Liver (tissue), 9 donors: ENCODE results near the gene HCFC1R1. TPM values are rescaled to one million over a fixed set of nuclear protein-coding genes. Genes with fewer than 3 reads are reported as not detected.
A peak's percentile ranks its signal among the peaks of the same experiment; 100 is the strongest.

Experiments
- DNase-seq: peaks from one replicate; pipeline ENCODE4 v3.0.0-alpha.2; 2017; ENCODE audit warnings: low spot score
- H3K27ac ChIP-seq, 2 donors: one replicate each; pipeline ENCODE4 v1.7.0; 2013; ENCODE audit warnings: inconsistent platforms in 2 of 2, low read length in 2 of 2, control low read depth in 1 of 2, low read depth in 1 of 2, mild to moderate bottlenecking in 1 of 2
- H3K27me3 ChIP-seq, 4 donors: one replicate each; pipeline versions ENCODE4 v1.6.1 to v1.7.0; 2013; ENCODE audit warnings: low read length in 3 of 4, inconsistent platforms in 1 of 4, mild to moderate bottlenecking in 1 of 4, moderate library complexity in 1 of 4; ENCODE audit not compliant: control insufficient read depth in 4 of 4, insufficient read depth in 4 of 4
- H3K36me3 ChIP-seq, 4 donors: one replicate each; pipeline versions ENCODE4 v1.6.1 to v1.7.0; 2013; ENCODE audit warnings: low read length in 3 of 4, mild to moderate bottlenecking in 3 of 4, low read depth in 1 of 4, moderate library complexity in 1 of 4; ENCODE audit not compliant: control insufficient read depth in 4 of 4, insufficient read depth in 3 of 4
- H3K4me1 ChIP-seq, 4 donors: one replicate each; pipeline versions ENCODE4 v1.6.1 to v1.7.0; 2013; ENCODE audit warnings: low read length in 3 of 4, mild to moderate bottlenecking in 3 of 4, moderate library complexity in 1 of 4; ENCODE audit not compliant: control insufficient read depth in 4 of 4, insufficient read depth in 4 of 4
- H3K4me3 ChIP-seq, 3 donors: one replicate each; pipeline versions ENCODE4 v1.6.1 to v1.7.0; 2013; ENCODE audit warnings: low read length in 3 of 3, control low read depth in 1 of 3, low read depth in 1 of 3, mild to moderate bottlenecking in 1 of 3
- H3K9ac ChIP-seq, 2 donors: one replicate each; pipeline ENCODE4 v1.7.0; 2013; ENCODE audit warnings: low read length in 2 of 2, mild to moderate bottlenecking in 2 of 2, moderate library complexity in 2 of 2, control low read depth in 1 of 2, low read depth in 1 of 2
- H3K9me3 ChIP-seq, 4 donors: one replicate each; pipeline versions ENCODE4 v1.6.1 to v1.7.0; 2013; ENCODE audit warnings: low read length in 3 of 4; ENCODE audit not compliant: control insufficient read depth in 4 of 4
- EGR1 ChIP-seq, 2 donors: IDR thresholded peaks; 2 replicates each; pipeline ENCODE4 v1.6.1; 2016 to 2018; ENCODE audit warnings: antibody characterized with exemption in 2 of 2, low read depth in 2 of 2
- FOXA2 ChIP-seq: IDR thresholded peaks from 2 replicates; pipeline ENCODE4 v1.6.1; 2016; ENCODE audit warnings: antibody characterized with exemption
- GABPA ChIP-seq, 2 donors: IDR thresholded peaks in 1 of 2; conservative IDR thresholded peaks in 1 of 2; 2 replicates each; pipeline ENCODE4 v1.6.1; 2016; ENCODE audit warnings: antibody characterized with exemption in 2 of 2, mild to moderate bottlenecking in 1 of 2, moderate library complexity in 1 of 2
- HNF4A ChIP-seq, 2 donors: conservative IDR thresholded peaks; 2 replicates each; pipeline ENCODE4 v1.6.1; 2016; ENCODE audit warnings: antibody characterized with exemption in 2 of 2, mild to moderate bottlenecking in 2 of 2
- HNF4G ChIP-seq: IDR thresholded peaks from 2 replicates; pipeline ENCODE4 v1.6.1; 2016; ENCODE audit warnings: antibody characterized with exemption
- JUND ChIP-seq, 2 donors: IDR thresholded peaks; 2 replicates each; pipeline ENCODE4 v1.6.1; 2016; ENCODE audit warnings: antibody characterized with exemption in 2 of 2
- NR2F2 ChIP-seq: IDR thresholded peaks from 2 replicates; pipeline ENCODE4 v1.6.1; 2016; ENCODE audit warnings: antibody characterized with exemption
- RAD21 ChIP-seq, 2 donors: IDR thresholded peaks; 2 replicates each; pipeline ENCODE4 v1.6.1; 2016; ENCODE audit warnings: antibody characterized with exemption in 2 of 2, mild to moderate bottlenecking in 2 of 2
- RXRA ChIP-seq, 2 donors: IDR thresholded peaks; 2 replicates each; pipeline ENCODE4 v1.6.1; 2017 to 2018; ENCODE audit warnings: antibody characterized with exemption in 2 of 2, mild to moderate bottlenecking in 1 of 2
- SP1 ChIP-seq: IDR thresholded peaks from 2 replicates; pipeline ENCODE4 v1.6.1; 2018; ENCODE audit warnings: antibody characterized with exemption, mild to moderate bottlenecking
- TAF1 ChIP-seq: conservative IDR thresholded peaks from 2 replicates; pipeline ENCODE4 v1.6.1; 2016; ENCODE audit warnings: antibody characterized with exemption, mild to moderate bottlenecking
- YY1 ChIP-seq: IDR thresholded peaks from 2 replicates; pipeline ENCODE4 v1.6.1; 2016; ENCODE audit warnings: antibody characterized with exemption, mild to moderate bottlenecking
- WGBS: extraction: QIAGEN DNeasy Blood & Tissue Kit; methylation state at CpG from one replicate; pipeline ENCODE4 v1.1.7; 2013; 5-methylcytosine and 5-hydroxymethylcytosine counted together
- polyA plus RNA-seq, 2 donors: library from polyadenylated mRNA; stranded (reverse) in 1 of 2; unstranded in 1 of 2; fragments of 200-250 nt in 1 of 2; fragments of >200 nt in 1 of 2; fragmentation: Nextera tagmentation in 1 of 2; extraction: Ambion mirVana in 1 of 2; gene quantifications; one replicate each; pipeline versions ENCODE4 v1.2.1 to v1.2.3, GENCODE V29; 2013 to 2015
- total RNA-seq, 2 donors: library from RNA; depleted of rRNA; stranded (reverse); fragments of >200 nt; gene quantifications; one replicate each; pipeline ENCODE4 v1.2.3, GENCODE V29; 2014
- TF ChIP-seq, protein P1 (sequence below): IDR thresholded peaks from 2 replicates; pipeline ENCODE4 v1.6.1; 2016; ENCODE audit warnings: antibody characterized with exemption
- TF ChIP-seq, protein P2 (sequence below): IDR thresholded peaks from 2 replicates; pipeline ENCODE4 v1.6.1; 2016; ENCODE audit warnings: antibody characterized with exemption, mild to moderate bottlenecking
- TF ChIP-seq, protein P3 (sequence below): IDR thresholded peaks from 2 replicates; pipeline ENCODE4 v1.6.1; 2016; ENCODE audit warnings: antibody characterized with exemption
- TF ChIP-seq, protein P4 (sequence below): IDR thresholded peaks from 2 replicates; pipeline ENCODE4 v1.6.1; 2016; ENCODE audit warnings: antibody characterized with exemption
- TF ChIP-seq, protein P5 (sequence below): fragments of 150-350 bp; IDR thresholded peaks from 2 replicates; pipeline ENCODE4 v1.5.1; 2017; ENCODE audit warnings: improper control_type of control experiment, low read depth, low read length; ENCODE audit not compliant: missing input control
- donor health status: healthy.
- donor health status: healthy.
- donor health status: healthy.
- donor health status: healthy.
- donor health status: healthy.

Gene HCFC1R1
- total and polyA plus RNA-seq, 4 donors, result 1.4 to 17.6 (median 9.2) TPM

DNA sequence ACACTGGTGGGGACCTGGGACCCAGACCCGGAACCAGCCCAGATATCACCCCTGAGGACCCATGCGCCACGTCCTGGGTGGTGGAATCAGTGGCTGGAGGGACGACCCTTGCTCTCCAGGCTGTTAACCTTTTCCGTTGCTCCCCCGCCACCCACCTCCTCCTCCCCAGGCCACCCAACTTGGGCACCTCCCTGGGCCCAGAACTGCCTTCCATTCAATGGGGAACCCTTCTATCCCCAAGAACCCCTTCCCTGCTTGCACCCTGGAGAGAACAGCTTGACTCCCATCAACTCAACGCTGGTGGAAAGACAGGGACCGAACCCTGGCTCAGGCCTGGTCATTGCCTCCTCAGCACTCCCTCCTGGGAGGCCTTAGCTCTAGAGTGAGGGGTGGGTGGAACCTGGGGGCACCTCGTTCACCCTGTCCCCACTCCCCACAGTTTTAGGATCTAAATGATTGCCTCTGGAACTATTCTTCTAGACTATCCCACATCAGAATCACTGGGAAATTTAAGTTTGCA lies 36.0 kb upstream of the HCFC1R1 start:
- DNase-seq, result no peak
- Histone ChIP-seq H3K4me1 (peaks cover 6 to 22% (median 20%) of the 10 kb centered on the region in 4 donors), H3K4me3 (peak overlapping the region; percentile 2 to 89 (median 21)), H3K27me3 (no peaks in the 10 kb centered on the region), H3K27ac (peak overlapping the region; percentile 85 to 89), H3K9ac (peak overlapping the region in 1 of 2 donors; percentile 23), H3K36me3 (no peaks in the 10 kb centered on the region), H3K9me3 (no peaks in the 10 kb centered on the region)
- WGBS, result 46% methylated on average over 9 of the region's 9 CpGs
- TF ChIP-seq FOXA2 (no peak), NR2F2 (peak; percentile 4)

DNA sequence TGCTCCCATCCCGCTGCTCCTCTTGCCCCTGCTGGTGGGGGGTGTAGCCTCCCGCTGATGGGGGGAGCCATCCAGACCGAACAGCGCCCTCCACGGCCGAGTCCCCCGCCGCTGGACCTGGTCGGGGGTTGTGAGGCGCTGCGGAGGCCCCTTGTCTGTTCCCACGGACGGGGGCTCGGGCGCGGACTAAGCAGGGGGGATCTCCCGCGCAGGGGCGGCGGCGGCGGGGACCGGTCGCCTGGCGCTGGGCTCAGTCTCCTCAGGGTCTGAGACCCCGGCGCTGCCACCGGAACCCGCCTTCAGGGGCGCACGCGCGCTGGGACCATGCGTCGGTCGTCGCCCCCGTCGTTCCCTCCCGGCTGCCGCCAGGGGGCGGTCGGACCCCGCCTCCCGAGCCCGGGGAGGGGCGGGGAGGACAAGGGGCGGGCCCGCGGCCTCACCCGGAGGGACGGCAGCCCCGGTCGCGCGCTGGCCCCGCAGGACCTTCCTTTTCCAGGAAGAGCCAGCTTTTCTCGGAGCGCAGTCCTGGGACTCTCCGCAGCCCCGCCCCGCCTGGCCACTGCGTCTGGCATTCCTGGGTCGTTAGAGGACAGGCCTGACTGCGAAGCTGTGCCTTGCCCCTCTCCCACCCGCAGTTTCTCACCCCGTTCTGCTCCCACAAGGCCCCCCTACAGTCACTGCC lies 35.4 kb upstream of the HCFC1R1 start:
- Histone ChIP-seq H3K4me3 (peak overlapping the region; percentile 21 to 89 (median 65)), H3K27ac (peak overlapping the region; percentile 86 to 89), H3K27me3 (no peaks in the 10 kb centered on the region), H3K4me1 (peaks cover 6 to 18% (median 18%) of the 10 kb centered on the region in 4 donors), H3K9me3 (no peaks in the 10 kb centered on the region), H3K9ac (peak overlapping the region; percentile 2 to 69), H3K36me3 (no peaks in the 10 kb centered on the region)
- TF ChIP-seq TAF1, result no peak
- TF ChIP-seq, protein P1, sequence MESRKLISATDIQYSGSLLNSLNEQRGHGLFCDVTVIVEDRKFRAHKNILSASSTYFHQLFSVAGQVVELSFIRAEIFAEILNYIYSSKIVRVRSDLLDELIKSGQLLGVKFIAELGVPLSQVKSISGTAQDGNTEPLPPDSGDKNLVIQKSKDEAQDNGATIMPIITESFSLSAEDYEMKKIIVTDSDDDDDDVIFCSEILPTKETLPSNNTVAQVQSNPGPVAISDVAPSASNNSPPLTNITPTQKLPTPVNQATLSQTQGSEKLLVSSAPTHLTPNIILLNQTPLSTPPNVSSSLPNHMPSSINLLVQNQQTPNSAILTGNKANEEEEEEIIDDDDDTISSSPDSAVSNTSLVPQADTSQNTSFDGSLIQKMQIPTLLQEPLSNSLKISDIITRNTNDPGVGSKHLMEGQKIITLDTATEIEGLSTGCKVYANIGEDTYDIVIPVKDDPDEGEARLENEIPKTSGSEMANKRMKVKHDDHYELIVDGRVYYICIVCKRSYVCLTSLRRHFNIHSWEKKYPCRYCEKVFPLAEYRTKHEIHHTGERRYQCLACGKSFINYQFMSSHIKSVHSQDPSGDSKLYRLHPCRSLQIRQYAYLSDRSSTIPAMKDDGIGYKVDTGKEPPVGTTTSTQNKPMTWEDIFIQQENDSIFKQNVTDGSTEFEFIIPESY, result no peak
- peak; percentile 77 for TF ChIP-seq RXRA (IDR thresholded peaks at IDR 0.05)
- TF ChIP-seq, protein P2, sequence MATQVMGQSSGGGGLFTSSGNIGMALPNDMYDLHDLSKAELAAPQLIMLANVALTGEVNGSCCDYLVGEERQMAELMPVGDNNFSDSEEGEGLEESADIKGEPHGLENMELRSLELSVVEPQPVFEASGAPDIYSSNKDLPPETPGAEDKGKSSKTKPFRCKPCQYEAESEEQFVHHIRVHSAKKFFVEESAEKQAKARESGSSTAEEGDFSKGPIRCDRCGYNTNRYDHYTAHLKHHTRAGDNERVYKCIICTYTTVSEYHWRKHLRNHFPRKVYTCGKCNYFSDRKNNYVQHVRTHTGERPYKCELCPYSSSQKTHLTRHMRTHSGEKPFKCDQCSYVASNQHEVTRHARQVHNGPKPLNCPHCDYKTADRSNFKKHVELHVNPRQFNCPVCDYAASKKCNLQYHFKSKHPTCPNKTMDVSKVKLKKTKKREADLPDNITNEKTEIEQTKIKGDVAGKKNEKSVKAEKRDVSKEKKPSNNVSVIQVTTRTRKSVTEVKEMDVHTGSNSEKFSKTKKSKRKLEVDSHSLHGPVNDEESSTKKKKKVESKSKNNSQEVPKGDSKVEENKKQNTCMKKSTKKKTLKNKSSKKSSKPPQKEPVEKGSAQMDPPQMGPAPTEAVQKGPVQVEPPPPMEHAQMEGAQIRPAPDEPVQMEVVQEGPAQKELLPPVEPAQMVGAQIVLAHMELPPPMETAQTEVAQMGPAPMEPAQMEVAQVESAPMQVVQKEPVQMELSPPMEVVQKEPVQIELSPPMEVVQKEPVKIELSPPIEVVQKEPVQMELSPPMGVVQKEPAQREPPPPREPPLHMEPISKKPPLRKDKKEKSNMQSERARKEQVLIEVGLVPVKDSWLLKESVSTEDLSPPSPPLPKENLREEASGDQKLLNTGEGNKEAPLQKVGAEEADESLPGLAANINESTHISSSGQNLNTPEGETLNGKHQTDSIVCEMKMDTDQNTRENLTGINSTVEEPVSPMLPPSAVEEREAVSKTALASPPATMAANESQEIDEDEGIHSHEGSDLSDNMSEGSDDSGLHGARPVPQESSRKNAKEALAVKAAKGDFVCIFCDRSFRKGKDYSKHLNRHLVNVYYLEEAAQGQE, result peak; percentile 48
- TF ChIP-seq, protein P3, sequence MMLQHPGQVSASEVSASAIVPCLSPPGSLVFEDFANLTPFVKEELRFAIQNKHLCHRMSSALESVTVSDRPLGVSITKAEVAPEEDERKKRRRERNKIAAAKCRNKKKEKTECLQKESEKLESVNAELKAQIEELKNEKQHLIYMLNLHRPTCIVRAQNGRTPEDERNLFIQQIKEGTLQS, result no peak
- no peak for TF ChIP-seq HNF4G
- no peak for TF ChIP-seq FOXA2
- TF ChIP-seq SP1, result peak; percentile 79
- TF ChIP-seq HNF4A (conservative IDR thresholded peaks at IDR 0.05), result peak in 1 of 2 donors; percentile 46
- TF ChIP-seq, protein P4, sequence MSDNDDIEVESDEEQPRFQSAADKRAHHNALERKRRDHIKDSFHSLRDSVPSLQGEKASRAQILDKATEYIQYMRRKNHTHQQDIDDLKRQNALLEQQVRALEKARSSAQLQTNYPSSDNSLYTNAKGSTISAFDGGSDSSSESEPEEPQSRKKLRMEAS, result no peak
- no peak for TF ChIP-seq YY1
- TF ChIP-seq, protein P5, sequence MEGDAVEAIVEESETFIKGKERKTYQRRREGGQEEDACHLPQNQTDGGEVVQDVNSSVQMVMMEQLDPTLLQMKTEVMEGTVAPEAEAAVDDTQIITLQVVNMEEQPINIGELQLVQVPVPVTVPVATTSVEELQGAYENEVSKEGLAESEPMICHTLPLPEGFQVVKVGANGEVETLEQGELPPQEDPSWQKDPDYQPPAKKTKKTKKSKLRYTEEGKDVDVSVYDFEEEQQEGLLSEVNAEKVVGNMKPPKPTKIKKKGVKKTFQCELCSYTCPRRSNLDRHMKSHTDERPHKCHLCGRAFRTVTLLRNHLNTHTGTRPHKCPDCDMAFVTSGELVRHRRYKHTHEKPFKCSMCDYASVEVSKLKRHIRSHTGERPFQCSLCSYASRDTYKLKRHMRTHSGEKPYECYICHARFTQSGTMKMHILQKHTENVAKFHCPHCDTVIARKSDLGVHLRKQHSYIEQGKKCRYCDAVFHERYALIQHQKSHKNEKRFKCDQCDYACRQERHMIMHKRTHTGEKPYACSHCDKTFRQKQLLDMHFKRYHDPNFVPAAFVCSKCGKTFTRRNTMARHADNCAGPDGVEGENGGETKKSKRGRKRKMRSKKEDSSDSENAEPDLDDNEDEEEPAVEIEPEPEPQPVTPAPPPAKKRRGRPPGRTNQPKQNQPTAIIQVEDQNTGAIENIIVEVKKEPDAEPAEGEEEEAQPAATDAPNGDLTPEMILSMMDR, result peak; percentile 94
- no peak for TF ChIP-seq GABPA (IDR thresholded peaks at IDR 0.05 in 1 of 2, conservative IDR thresholded peaks at IDR 0.05 in 1 of 2)
- TF ChIP-seq JUND (IDR thresholded peaks at IDR 0.05), result no peak
- TF ChIP-seq EGR1 (IDR thresholded peaks at IDR 0.05; ENCODE audit: low read depth in 2 of 2), result no peak
- peak; percentile 48 for TF ChIP-seq NR2F2
- peak; percentile 79 to 83 for TF ChIP-seq RAD21 (IDR thresholded peaks at IDR 0.05)
- under 1% methylated on average over 67 of the region's 67 CpGs for WGBS
- peak; percentile 83 for DNase-seq
